ENCODE results near the gene GUCY1B1.
"Not testable (repeated sequence)": the region's sequence is repeated elsewhere in the genome, so short reads cannot be mapped to it uniquely, and the experiment has no call there.

The GUCY1B1 gene

GRCh38 chr4:155761916-155762315 is 3.1 kb downstream of the GUCY1B1 start:
- in situ Hi-C loops (cut with MboI; ENCODE audit: low sequenced_read_pairs) = no loop called here

- in situ Hi-C loops (cut with MboI; ENCODE audit: low sequenced_read_pairs) = no loop called here
These were observed 3.5 kb downstream of the GUCY1B1 start for GRCh38 chr4:155762334-155762733.

- in situ Hi-C loops (cut with MboI; ENCODE audit: low sequenced_read_pairs) = no loop called here
These were observed 4.7 kb downstream of the GUCY1B1 start for GRCh38 chr4:155763551-155763950.

- in situ Hi-C loops (cut with MboI; ENCODE audit: low sequenced_read_pairs) = no loop called here
These were observed 6.3 kb downstream of the GUCY1B1 start for GRCh38 chr4:155765149-155765548.

GRCh38 chr4:155766622-155767021 is 7.8 kb downstream of the GUCY1B1 start:
- in situ Hi-C loops (cut with MboI; ENCODE audit: low sequenced_read_pairs) = no loop called here

GRCh38 chr4:155768370-155768769 is 9.5 kb downstream of the GUCY1B1 start:
- in situ Hi-C loops (cut with MboI; ENCODE audit: low sequenced_read_pairs) = no loop called here

GRCh38 chr4:155769090-155769489 is 10.3 kb downstream of the GUCY1B1 start:
- in situ Hi-C loops (cut with MboI; ENCODE audit: low sequenced_read_pairs) = no loop called here

GRCh38 chr4:155772459-155773195 is 13.8 kb downstream of the GUCY1B1 start:
- in situ Hi-C loops (cut with MboI; ENCODE audit: low sequenced_read_pairs) = no loop called here

- in situ Hi-C loops (cut with MboI; ENCODE audit: low sequenced_read_pairs) = no loop called here
These were observed 14.5 kb downstream of the GUCY1B1 start for GRCh38 chr4:155773196-155773800.

GRCh38 chr4:155774033-155774432 is 15.2 kb downstream of the GUCY1B1 start:
- in situ Hi-C loops (cut with MboI; ENCODE audit: low sequenced_read_pairs) = no loop called here

GRCh38 chr4:155777971-155778735 is 19.3 kb downstream of the GUCY1B1 start:
- in situ Hi-C loops (cut with MboI; ENCODE audit: low sequenced_read_pairs) = no loop called here

- in situ Hi-C loops (cut with MboI; ENCODE audit: low sequenced_read_pairs) = no loop called here
These were observed 22.0 kb downstream of the GUCY1B1 start for GRCh38 chr4:155780775-155781174.

GRCh38 chr4:155781249-155781831 is 22.5 kb downstream of the GUCY1B1 start:
- in situ Hi-C loops (cut with MboI; ENCODE audit: low sequenced_read_pairs) = no loop called here

- in situ Hi-C loops (cut with MboI; ENCODE audit: low sequenced_read_pairs) = no loop called here
These were observed 25.8 kb downstream of the GUCY1B1 start for GRCh38 chr4:155784637-155785036.

- in situ Hi-C loops (cut with MboI; ENCODE audit: low sequenced_read_pairs) = no loop called here
These were observed 27.0 kb downstream of the GUCY1B1 start for GRCh38 chr4:155785828-155786227.

- in situ Hi-C loops (cut with MboI; ENCODE audit: low sequenced_read_pairs) = no loop called here
These were observed 28.4 kb downstream of the GUCY1B1 start for GRCh38 chr4:155787113-155787710.

GRCh38 chr4:155789391-155789790 is 30.6 kb downstream of the GUCY1B1 start:
- in situ Hi-C loops (cut with MboI; ENCODE audit: low sequenced_read_pairs) = no loop called here

- in situ Hi-C loops (cut with MboI; ENCODE audit: low sequenced_read_pairs) = no loop called here
These were observed 31.2 kb downstream of the GUCY1B1 start for GRCh38 chr4:155789982-155790381.

- in situ Hi-C loops (cut with MboI; ENCODE audit: low sequenced_read_pairs) = no loop called here
These were observed 35.9 kb downstream of the GUCY1B1 start for GRCh38 chr4:155794589-155795236.

- in situ Hi-C loops (cut with MboI; ENCODE audit: low sequenced_read_pairs) = no loop called here
These were observed 37.2 kb downstream of the GUCY1B1 start for GRCh38 chr4:155795991-155796390.

- in situ Hi-C loops (cut with MboI; ENCODE audit: low sequenced_read_pairs) = not testable (repeated sequence)
These were observed 38.8 kb downstream of the GUCY1B1 start for GRCh38 chr4:155797581-155797980.
